ENCODE measurements around the gene RNU6-8.

- TF ChIP-seq EZH2 (IDR thresholded peaks at IDR 0.05; ENCODE audit: low read length, unreplicated experiment) (no peak), CTCF (conservative IDR thresholded peaks at IDR 0.05; ENCODE audit: low read depth, low read length) (no peak)
Measured at GRCh38 chr14:32211068-32211404, 8.0 kb upstream of the RNU6-8 start.

Measured in PC-3 (cell line).